ENCODE results near the gene REXO4.
"Not testable (repeated sequence)": the region's sequence is repeated elsewhere in the genome, so short reads cannot be mapped to it uniquely, and the experiment has no call there.

The REXO4 gene

DNA sequence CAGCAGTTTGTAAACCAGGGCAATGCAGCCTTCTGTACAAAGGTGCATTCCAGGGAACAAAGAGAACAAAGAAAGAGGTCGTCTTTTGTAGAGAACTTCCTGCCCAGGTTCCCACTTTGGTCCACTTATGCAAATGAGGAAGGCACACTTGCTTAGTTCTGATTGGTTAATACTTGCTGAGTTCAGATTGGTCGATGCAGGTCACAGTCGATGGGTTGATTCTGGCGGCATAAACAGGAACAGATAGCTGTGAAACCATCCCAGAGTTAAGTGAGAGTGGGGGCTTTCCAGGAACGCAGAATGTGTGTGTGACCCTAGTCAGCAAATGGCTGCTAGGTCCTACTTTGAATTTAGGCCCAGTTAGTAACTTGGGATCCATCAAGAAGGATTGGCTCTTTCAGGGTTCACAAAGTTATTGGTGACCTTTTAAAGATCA is 2.6 kb upstream of the REXO4 start:
- DNase-seq (ENCODE audit: low spot score): no peak

GRCh38 chr9:133419005-133419404 is 1.2 kb upstream of the REXO4 start:
- no peak for DNase-seq (ENCODE audit: low spot score)

DNA sequence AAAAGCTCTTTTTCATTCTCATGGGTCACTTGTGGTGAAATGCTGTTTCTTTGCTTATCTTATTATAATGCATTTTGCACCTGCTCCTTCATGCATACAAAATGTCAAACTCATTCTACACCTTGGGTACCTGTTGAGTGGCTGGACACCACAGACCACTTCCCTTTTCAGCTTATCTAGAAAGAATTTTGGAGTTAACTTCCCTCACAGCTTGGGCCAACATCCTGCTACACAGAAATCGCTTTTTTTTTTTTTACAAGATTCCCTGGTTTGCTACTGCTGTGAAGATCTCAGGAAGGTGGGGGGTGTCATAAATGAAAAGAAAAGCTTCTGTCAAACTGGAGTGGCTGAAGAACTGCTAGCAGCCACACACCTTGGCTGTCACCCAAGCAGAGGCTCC is 2.6 kb downstream of the REXO4 start:
- no peak for DNase-seq (ENCODE audit: low spot score)

- DNase-seq (ENCODE audit: low spot score): no peak
Observed at GRCh38 chr9:133408042-133408441, 9.8 kb downstream of the REXO4 start.

GRCh38 chr9:133406480-133407307 is 11.1 kb downstream of the REXO4 start:
- peak; percentile 48 for DNase-seq (ENCODE audit: low spot score)

- DNase-seq (ENCODE audit: low spot score): no peak
Observed at GRCh38 chr9:133405508-133406438, 12.0 kb downstream of the REXO4 start.

GRCh38 chr9:133404454-133405002 is 13.3 kb downstream of the REXO4 start:
- no peak for DNase-seq (ENCODE audit: low spot score)

DNA sequence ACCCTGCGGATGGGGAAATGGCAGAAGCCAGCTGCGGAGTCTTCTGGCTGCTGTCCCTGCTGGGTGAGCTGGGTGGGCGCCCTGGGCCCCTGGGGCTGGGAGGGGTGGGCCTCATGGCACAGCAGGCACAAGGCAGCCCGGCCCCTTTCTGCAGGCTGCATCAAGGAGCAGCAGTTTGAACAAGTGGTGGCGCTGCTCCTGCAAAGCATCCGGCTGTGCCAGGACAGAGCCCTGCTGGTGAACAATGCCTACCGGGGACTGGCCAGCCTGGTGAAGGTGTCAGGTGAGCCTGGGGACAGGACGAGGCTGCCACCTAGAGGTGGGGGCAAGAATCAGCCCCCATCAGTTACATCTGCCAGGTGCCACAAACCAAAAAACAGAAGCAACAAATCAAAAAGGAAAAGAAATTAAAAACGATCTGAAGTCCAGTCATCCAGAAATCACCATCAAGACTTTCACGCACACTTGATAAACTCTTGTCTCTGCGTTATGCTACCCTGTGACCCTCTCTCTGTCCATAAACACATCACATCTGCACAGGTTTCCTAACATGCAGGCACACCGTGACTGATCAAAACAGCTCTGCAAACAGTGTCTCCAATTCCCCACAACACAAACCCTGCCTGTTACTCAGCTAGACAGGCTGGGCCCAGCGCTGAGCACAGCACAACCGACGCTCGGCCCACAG is 13.9 kb downstream of the REXO4 start:
- no peak for DNase-seq (ENCODE audit: low spot score)

DNA sequence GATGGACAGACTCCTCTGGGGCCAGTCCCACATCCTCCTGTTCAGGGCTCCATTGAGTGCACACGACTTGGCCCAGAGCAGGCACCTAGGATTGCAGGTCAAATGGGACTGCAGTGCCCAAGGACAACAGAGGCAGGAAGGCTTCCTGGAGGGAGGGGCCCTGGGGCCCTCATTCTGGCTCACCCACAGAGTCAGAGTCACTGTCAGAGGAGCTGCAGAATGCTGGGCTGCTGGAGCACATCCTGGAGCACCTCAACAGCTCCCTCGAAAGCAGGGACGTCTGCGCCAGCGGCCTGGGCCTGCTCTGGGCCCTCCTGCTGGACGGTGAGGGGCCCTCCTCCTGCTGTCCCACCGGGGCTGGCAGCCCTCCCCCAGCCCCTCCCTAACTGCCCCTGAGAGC is 15.1 kb downstream of the REXO4 start:
- no peak for DNase-seq (ENCODE audit: low spot score)

GRCh38 chr9:133401588-133401987 is 16.2 kb downstream of the REXO4 start:
- DNase-seq (ENCODE audit: low spot score): no peak

- no peak for DNase-seq (ENCODE audit: low spot score)
Observed at GRCh38 chr9:133400292-133400691, 17.5 kb downstream of the REXO4 start.

- no peak for DNase-seq (ENCODE audit: low spot score)
Observed at GRCh38 chr9:133397895-133398294, 19.9 kb downstream of the REXO4 start.

DNA sequence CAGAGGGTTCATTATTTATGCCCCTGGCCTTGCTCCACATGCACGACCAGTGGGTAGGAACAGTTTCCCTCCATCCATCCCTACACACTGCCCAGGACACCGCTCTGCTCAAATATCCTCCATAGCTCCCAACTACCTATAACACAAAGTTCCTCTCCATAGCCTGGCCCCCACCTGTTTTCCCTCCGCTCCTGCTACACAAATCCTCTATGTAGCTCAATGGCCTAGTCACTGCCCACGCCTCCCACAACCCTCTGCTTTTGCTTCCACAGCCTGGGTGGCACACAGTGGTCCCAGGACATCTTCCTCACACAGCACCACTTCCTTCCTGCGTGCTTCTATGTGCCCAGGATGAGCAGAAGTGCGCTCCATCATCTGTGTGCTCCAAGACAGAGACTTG is 20.4 kb downstream of the REXO4 start:
- DNase-seq (ENCODE audit: low spot score): no peak

- DNase-seq (ENCODE audit: low spot score): no peak
Observed at GRCh38 chr9:133396952-133397351, 20.9 kb downstream of the REXO4 start.

- no peak for DNase-seq (ENCODE audit: low spot score)
Observed at GRCh38 chr9:133394687-133395271, 23.0 kb downstream of the REXO4 start.

DNA sequence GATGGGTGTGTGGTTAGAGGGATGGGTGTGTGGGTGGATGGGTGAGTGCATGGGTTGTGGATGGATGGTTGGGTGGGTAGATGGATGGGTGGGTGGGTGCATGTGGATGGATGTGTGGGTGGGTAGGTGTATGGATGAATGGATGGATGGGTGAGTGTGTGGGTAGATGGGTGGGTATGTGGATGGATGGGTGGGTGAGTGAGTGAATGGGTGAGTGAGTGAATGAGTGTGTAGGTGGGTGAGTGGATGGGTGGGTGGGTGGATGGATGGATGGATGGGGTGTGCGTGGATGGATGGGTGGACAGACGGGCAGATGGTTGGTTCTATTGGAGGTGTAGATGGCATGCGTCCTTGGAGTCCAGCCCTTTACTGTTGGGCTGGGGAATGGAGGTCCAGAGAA is 24.4 kb downstream of the REXO4 start:
- DNase-seq (ENCODE audit: low spot score): no peak

DNA sequence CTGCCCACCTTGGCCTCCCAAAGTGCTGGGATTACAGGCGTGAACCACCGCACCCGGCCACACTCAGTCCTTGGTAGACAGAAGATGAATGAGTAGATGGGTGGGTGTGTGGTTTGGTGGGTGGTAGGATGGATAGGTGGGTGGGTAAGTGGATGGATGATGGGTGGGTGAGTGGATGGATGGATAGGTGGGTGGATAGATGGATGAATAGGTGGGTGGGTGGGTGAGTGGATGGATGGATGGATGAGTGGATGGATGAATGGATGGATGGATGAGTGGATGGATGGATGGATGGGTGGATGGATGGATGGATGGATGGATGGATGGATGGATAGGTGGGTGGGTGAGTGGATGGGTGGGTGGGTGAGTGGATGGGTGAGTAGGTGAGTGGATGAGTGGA is 25.5 kb downstream of the REXO4 start:
- DNase-seq (ENCODE audit: low spot score): not testable (repeated sequence)

- not testable (repeated sequence) for DNase-seq (ENCODE audit: low spot score)
Observed at GRCh38 chr9:133391449-133391848, 26.4 kb downstream of the REXO4 start.

GRCh38 chr9:133390713-133391112 is 27.1 kb downstream of the REXO4 start:
- DNase-seq (ENCODE audit: low spot score): no peak

DNA sequence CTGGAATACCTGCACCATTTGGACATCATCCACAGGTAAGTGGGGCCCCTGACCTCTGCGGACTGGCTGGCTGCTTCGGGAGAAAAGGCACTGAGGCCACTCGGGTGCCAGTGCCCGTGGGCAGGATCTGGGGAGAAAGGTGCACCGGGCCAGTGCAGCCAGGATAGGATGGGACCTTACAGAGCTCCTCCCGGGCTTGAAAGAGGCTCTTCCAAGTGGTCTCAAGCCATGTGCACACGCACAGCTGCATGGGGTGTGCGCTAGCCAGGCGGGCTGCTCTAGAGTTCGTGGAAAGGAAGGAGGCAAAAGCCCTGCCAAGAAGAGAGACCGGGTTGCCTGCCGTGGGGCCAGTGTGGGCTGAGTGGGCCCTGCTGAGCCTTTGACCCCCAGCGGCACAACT is 28.2 kb downstream of the REXO4 start:
- DNase-seq (ENCODE audit: low spot score): no peak

DNA sequence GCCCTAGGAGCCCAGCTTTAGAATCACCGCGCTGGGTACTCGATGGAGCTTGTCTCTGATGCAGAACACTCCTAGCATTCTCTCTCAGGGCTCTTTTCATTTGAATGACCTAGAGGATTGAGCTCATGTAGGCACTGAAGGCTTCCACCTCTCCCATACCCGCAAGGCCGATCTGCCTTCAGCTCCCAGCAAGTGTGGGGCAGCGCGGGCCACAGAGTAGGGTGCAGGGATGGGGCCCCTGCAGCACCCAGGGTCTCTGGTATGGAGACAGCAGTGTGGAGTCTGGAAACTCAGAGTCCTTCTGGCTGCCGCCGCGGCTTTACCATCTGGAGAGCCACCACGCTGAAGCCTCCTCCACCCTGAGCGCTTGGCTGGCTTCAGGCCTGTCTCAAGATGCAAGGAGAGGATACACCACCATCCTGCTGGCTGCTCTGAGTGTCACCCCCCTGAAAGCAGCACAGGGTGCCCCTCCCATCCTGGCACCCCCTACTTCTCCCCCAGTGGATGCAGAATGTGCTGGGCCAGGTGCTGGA is 28.7 kb downstream of the REXO4 start:
- DNase-seq (ENCODE audit: low spot score): no peak
